NCI-H524 treated with DMSO at 0.1 percent for 48 hours (cell line): ENCODE data around the gene CNTNAP2.
"Not testable (repeated sequence)": the region's sequence is repeated elsewhere in the genome, so short reads cannot be mapped to it uniquely, and the experiment has no call there.

Source experiments
- DNase-seq: peaks from one replicate; lab custom pipeline; 2025; lab: John Stamatoyannopoulos, UW

CNTNAP2 gene

GRCh38 chr7:147567043-147567442 is 1450.4 kb downstream of the CNTNAP2 start:
- DNase-seq, result no peak

GRCh38 chr7:147569116-147569913 is 1452.7 kb downstream of the CNTNAP2 start:
- no peak for DNase-seq

GRCh38 chr7:147570390-147570789 is 1453.8 kb downstream of the CNTNAP2 start:
- DNase-seq, result no peak

- no peak for DNase-seq
Measured at GRCh38 chr7:147571436-147572185, 1455.0 kb downstream of the CNTNAP2 start.

- DNase-seq, result no peak
Measured at GRCh38 chr7:147578196-147578595, 1461.6 kb downstream of the CNTNAP2 start.

GRCh38 chr7:147579148-147579547 is 1462.5 kb downstream of the CNTNAP2 start:
- no peak for DNase-seq

GRCh38 chr7:147584771-147585193 is 1468.2 kb downstream of the CNTNAP2 start:
- no peak for DNase-seq

- no peak for DNase-seq
Measured at GRCh38 chr7:147586110-147586509, 1469.5 kb downstream of the CNTNAP2 start.

GRCh38 chr7:147586526-147586925 is 1469.9 kb downstream of the CNTNAP2 start:
- peak; percentile 68 for DNase-seq

GRCh38 chr7:147593271-147594057 is 1476.9 kb downstream of the CNTNAP2 start:
- no peak for DNase-seq

GRCh38 chr7:147595042-147595441 is 1478.4 kb downstream of the CNTNAP2 start:
- no peak for DNase-seq

GRCh38 chr7:147598687-147599086 is 1482.1 kb downstream of the CNTNAP2 start:
- DNase-seq, result not testable (repeated sequence)

GRCh38 chr7:147605323-147605722 is 1488.7 kb downstream of the CNTNAP2 start:
- DNase-seq, result no peak

GRCh38 chr7:147607157-147607800 is 1490.7 kb downstream of the CNTNAP2 start:
- DNase-seq, result no peak

- no peak for DNase-seq
Measured at GRCh38 chr7:147611431-147611830, 1494.8 kb downstream of the CNTNAP2 start.

GRCh38 chr7:147635288-147635687 is 1518.7 kb downstream of the CNTNAP2 start:
- no peak for DNase-seq

- DNase-seq, result no peak
Measured at GRCh38 chr7:147636553-147636952, 1520.0 kb downstream of the CNTNAP2 start.

- DNase-seq, result no peak
Measured at GRCh38 chr7:147638566-147638965, 1522.0 kb downstream of the CNTNAP2 start.

- DNase-seq, result no peak
Measured at GRCh38 chr7:147639037-147639436, 1522.4 kb downstream of the CNTNAP2 start.

GRCh38 chr7:147639751-147640150 is 1523.2 kb downstream of the CNTNAP2 start:
- DNase-seq, result no peak

GRCh38 chr7:147640821-147641220 is 1524.2 kb downstream of the CNTNAP2 start:
- DNase-seq, result no peak

- DNase-seq, result no peak
Measured at GRCh38 chr7:147646568-147646967, 1530.0 kb downstream of the CNTNAP2 start.
